ENCODE measurements around the gene LDLRAD3.
A peak's percentile ranks its signal among the peaks of the same experiment; 100 is the strongest.

Gene LDLRAD3

GRCh38 chr11:36053862-36054261 is 110.0 kb downstream of the LDLRAD3 start:
- no peak for DNase-seq

- no peak for DNase-seq
These were observed 110.8 kb downstream of the LDLRAD3 start for GRCh38 chr11:36054628-36055027.

GRCh38 chr11:36056160-36056751 is 112.4 kb downstream of the LDLRAD3 start:
- peak; percentile 7 for DNase-seq

- DNase-seq = no peak
These were observed 113.6 kb downstream of the LDLRAD3 start for GRCh38 chr11:36057379-36058042.

- no peak for DNase-seq
These were observed 115.8 kb downstream of the LDLRAD3 start for GRCh38 chr11:36059660-36060059.

GRCh38 chr11:36060926-36061325 is 117.1 kb downstream of the LDLRAD3 start:
- no peak for DNase-seq

- no peak for DNase-seq
These were observed 117.6 kb downstream of the LDLRAD3 start for GRCh38 chr11:36061471-36061870.

- DNase-seq = no peak
These were observed 119.0 kb downstream of the LDLRAD3 start for GRCh38 chr11:36062796-36063365.

GRCh38 chr11:36065436-36065835 is 121.6 kb downstream of the LDLRAD3 start:
- no peak for DNase-seq

- DNase-seq = no peak
These were observed 123.0 kb downstream of the LDLRAD3 start for GRCh38 chr11:36066891-36067290.

GRCh38 chr11:36069576-36070212 is 125.8 kb downstream of the LDLRAD3 start:
- no peak for DNase-seq

- no peak for DNase-seq
These were observed 126.5 kb downstream of the LDLRAD3 start for GRCh38 chr11:36070213-36070953.

- DNase-seq = no peak
These were observed 127.1 kb downstream of the LDLRAD3 start for GRCh38 chr11:36070954-36071330.

GRCh38 chr11:36071917-36072500 is 128.1 kb downstream of the LDLRAD3 start:
- DNase-seq = no peak

- DNase-seq = no peak
These were observed 129.7 kb downstream of the LDLRAD3 start for GRCh38 chr11:36073411-36074203.

GRCh38 chr11:36074941-36075431 is 131.1 kb downstream of the LDLRAD3 start:
- DNase-seq = no peak

- no peak for DNase-seq
These were observed 133.5 kb downstream of the LDLRAD3 start for GRCh38 chr11:36077368-36077767.

- no peak for DNase-seq
These were observed 134.2 kb downstream of the LDLRAD3 start for GRCh38 chr11:36077886-36078685.

- DNase-seq = no peak
These were observed 134.8 kb downstream of the LDLRAD3 start for GRCh38 chr11:36078686-36079055.

GRCh38 chr11:36079878-36080675 is 136.2 kb downstream of the LDLRAD3 start:
- DNase-seq = no peak
